HEK293T (cell line): ENCODE measurements around the gene CHRNA3.

ENCODE experiments used
- ARNT ChIP-seq: fragments of 450-650 bp; IDR thresholded peaks from 2 replicates; pipeline ENCODE4 v1.6.1; 2017; ENCODE audit warnings: mild to moderate bottlenecking
- CTBP1 ChIP-seq: fragments of 450-650 bp; IDR thresholded peaks from 2 replicates; pipeline ENCODE4 v1.6.1; 2016; ENCODE audit warnings: borderline replicate concordance
- FOXK2 ChIP-seq: fragments of 450-650 bp; IDR thresholded peaks from 2 replicates; pipeline ENCODE4 v1.6.1; 2016; ENCODE audit warnings: mild to moderate bottlenecking
- FOXM1 ChIP-seq: fragments of 450-650 bp; IDR thresholded peaks from 2 replicates; pipeline ENCODE4 v1.6.1; 2017; ENCODE audit warnings: mild to moderate bottlenecking, borderline replicate concordance
- HDGF ChIP-seq: fragments of 450-650 bp; IDR thresholded peaks from 2 replicates; pipeline ENCODE4 v1.6.1; 2017; ENCODE audit warnings: antibody characterized with exemption, borderline replicate concordance
- NFRKB ChIP-seq: fragments of 450-650 bp; IDR thresholded peaks from 2 replicates; pipeline ENCODE4 v1.6.1; 2016; ENCODE audit warnings: mild to moderate bottlenecking, moderate library complexity
- SP1 ChIP-seq: fragments of 450-650 bp; IDR thresholded peaks from 2 replicates; pipeline ENCODE4 v1.6.1; 2017
- SUZ12 ChIP-seq: fragments of 450-650 bp; IDR thresholded peaks from 2 replicates; pipeline ENCODE4 v1.6.1; 2016; ENCODE audit warnings: mild to moderate bottlenecking
- TF ChIP-seq, protein P1 (sequence below): fragments of 450-650 bp; IDR thresholded peaks from 2 replicates; pipeline ENCODE4 v1.6.1; 2016

DNA sequence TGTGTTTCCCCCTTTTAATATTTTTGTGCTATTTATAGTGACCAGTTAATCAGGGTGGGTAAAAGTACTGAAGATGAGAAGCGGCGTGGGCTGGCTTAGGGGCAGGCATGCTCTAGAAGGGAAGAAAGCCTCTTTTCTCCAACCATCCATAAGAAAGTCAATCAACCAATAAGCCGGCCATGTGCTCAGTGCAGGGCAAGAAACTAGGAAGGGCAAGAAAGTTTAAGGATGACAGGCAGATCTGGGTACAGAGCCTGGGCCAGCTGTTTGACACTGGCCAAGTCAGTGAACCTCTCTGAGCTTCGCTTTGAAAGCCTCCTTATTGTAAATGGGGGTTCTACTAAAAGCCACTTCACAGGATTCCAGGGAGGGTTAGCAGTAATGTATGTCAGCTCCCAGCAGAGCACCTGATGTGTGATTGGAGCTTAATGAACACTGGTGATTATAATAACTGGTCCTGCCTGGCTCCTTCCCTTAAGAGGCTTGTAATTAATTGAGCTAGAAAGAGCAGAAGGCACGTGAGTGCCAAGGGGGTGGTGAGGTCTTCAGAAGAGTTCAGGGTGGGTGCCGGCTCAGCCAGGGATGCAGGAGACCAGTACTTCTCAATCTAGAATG is 5.7 kb upstream of the CHRNA3 start:
- no peak for TF ChIP-seq SUZ12
- TF ChIP-seq ARNT: no peak
- TF ChIP-seq NFRKB: no peak
- TF ChIP-seq, protein P1, sequence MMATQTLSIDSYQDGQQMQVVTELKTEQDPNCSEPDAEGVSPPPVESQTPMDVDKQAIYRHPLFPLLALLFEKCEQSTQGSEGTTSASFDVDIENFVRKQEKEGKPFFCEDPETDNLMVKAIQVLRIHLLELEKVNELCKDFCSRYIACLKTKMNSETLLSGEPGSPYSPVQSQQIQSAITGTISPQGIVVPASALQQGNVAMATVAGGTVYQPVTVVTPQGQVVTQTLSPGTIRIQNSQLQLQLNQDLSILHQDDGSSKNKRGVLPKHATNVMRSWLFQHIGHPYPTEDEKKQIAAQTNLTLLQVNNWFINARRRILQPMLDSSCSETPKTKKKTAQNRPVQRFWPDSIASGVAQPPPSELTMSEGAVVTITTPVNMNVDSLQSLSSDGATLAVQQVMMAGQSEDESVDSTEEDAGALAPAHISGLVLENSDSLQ: no peak
- TF ChIP-seq SP1: no peak
- TF ChIP-seq FOXK2: no peak
- TF ChIP-seq FOXM1: no peak
- TF ChIP-seq CTBP1: no peak
- no peak for TF ChIP-seq HDGF
